ENCODE measurements around the gene MTURN.
A peak's percentile ranks its signal among the peaks of the same experiment; 100 is the strongest.

Gene MTURN

DNA sequence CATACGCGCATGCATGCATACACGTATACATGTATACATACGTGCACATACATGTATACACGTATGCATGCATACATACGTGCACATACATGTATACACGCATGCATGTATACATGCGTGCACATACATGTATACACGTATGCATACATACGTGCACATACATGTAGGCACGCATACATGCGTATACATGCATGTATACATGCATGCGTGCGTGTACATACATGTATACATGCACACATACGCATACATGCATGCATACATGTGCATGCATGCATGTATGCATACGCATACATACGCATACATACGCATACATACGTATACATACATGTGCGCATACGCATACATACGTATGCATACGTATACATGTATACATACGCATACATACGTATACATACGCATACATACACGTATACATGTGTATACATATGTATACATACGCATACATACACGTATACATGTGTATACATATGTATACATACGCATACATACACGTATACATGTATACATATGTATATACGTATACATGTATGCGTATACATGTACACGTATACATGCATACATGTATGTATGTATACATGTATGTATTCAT is 19.0 kb upstream of the MTURN start:
- peaks cover 18% of the 10 kb centered on the region for H3K9me3 Mint-ChIP-seq
- no peak overlapping the region for H3K27ac Mint-ChIP-seq

DNA sequence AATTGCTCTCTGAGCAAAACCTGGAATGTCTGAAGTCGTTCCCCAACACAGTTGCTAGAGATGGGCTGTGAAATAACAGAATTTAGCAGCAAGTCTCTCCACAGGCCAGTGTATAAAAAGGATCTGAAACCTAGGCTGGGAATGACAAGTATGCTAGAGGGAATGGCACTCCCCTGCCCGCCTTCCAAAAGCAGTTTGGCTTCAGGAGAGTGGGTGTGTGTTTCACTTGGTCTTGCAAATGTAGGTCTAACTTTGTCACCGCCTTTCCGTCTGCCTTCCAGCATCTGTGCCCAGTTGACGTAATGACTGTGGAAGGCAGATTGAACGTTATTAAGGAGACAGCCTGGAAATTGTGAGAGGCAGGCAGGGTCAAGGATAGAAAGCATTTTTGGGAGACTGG is 18.0 kb upstream of the MTURN start:
- H3K36me3 Mint-ChIP-seq (ENCODE audit: low read depth): peaks cover 12% of the 10 kb centered on the region
- no peaks in the 10 kb centered on the region for H3K27me3 Mint-ChIP-seq
- no peak for DNase-seq
- H3K9me3 Mint-ChIP-seq: peaks cover 18% of the 10 kb centered on the region
- H3K27ac Mint-ChIP-seq: no peak overlapping the region
- ATAC-seq: no peak
- H3K4me1 Mint-ChIP-seq: peaks cover 3% of the 10 kb centered on the region
- no peak overlapping the region for H3K4me3 Mint-ChIP-seq

More for the DNA sequence above, 19.0 kb upstream of the MTURN start:
- ATAC-seq: no peak
- peaks cover 12% of the 10 kb centered on the region for H3K36me3 Mint-ChIP-seq (ENCODE audit: low read depth)
- H3K4me1 Mint-ChIP-seq: peaks cover 3% of the 10 kb centered on the region
- no peak overlapping the region for H3K4me3 Mint-ChIP-seq
- no peak for DNase-seq
- no peaks in the 10 kb centered on the region for H3K27me3 Mint-ChIP-seq

DNA sequence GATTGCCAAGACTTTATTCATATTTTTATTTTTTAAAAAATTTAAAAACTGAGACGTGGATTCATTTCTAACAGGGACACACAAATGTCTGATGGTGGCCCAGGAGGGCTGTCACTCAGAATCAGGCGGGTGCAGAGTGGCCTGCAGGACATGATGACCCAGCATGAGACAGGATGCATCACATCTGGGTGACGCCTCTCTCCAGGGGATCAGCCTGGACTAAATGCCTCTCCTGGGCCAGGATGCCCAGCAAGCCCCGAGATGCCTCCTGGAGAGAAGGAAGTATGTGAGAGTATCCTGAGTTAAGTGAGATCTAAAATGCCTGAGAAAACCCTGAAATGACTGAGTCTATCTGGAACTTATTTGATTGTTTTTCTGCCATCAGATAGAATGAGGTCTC is 16.9 kb upstream of the MTURN start:
- Mint-ChIP-seq H3K36me3 (ENCODE audit: low read depth) (peaks cover 6% of the 10 kb centered on the region), H3K27ac (no peak overlapping the region), H3K4me3 (no peak overlapping the region), H3K27me3 (no peaks in the 10 kb centered on the region), H3K9me3 (peaks cover 9% of the 10 kb centered on the region), H3K4me1 (peaks cover 3% of the 10 kb centered on the region)
- no peak for ATAC-seq
- no peak for DNase-seq

DNA sequence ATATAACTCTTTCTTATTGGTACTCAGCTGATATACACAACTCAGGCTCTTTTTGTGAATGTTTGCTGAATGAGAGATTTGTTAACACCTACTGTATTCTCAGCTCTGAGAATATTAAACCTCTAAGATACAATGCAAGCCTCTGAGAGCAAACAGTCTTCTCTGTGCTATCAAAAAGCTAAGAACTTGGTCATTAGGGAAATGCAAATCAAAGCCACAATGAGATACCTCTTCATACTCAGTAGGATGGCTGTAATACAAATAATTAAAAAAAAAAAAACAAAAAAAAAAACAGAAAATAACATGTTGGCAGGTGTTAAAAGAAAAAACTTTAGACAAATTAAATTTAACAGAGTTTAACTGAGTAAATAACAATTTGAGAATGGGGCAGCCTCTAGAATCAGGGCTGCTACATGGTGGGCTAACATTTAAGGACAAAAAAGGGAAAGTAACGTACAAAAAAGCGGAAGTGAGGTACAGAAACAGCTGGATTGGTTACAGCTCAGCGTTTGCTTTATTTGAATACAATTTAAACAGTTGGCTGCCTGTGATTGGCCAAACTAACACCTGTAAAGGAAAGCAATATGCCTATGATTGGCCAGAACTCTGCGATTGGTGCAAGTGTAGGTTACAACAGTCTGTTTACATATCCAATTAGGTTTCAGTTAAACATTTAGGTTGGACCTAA is 14.8 kb upstream of the MTURN start:
- ATAC-seq: no peak
- peaks cover under 1% of the 10 kb centered on the region for H3K4me1 Mint-ChIP-seq
- no peaks in the 10 kb centered on the region for H3K36me3 Mint-ChIP-seq (ENCODE audit: low read depth)
- DNase-seq: no peak
- no peak overlapping the region for H3K4me3 Mint-ChIP-seq
- H3K9me3 Mint-ChIP-seq: no peaks in the 10 kb centered on the region
- H3K27ac Mint-ChIP-seq: no peak overlapping the region
- H3K27me3 Mint-ChIP-seq: no peaks in the 10 kb centered on the region

DNA sequence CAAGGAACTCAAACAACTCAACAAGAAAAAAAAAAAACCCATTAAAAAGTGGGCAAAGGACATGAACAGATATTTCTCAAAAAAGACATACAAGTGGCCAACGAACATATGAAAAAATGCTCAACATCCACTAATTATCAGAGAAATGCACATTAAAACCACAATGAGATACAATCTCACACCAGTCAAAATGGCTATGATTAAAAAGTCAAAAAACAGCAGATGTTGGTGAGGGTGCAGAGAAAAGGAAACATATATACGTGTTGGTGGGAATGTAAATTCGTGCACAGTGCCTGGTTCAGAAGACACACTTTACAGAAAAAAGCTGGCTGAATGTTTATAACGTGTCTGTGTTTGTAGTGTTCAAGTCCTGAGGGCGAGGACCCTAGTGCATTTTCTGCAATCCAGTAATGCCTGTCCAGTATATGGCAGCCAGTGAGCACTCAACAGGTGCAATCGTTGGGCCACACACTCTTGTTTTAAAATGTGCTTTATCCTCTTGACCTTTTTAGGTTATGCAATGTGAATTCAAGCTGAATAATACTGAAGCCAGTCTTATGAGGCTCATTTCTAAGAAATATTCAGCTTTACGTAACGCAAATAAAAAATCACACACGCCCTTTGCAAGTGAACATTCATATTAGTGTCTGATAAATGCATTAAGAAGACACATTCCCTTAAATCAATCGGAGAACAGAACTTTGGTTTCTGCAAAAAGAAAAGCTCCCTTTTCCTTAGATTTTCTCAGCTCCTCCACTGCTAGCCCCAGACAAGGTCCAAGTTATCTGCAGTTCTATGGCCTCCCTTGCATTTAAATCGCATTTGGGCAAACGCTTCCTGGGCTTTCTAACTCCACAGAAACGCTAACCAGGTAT is 813 bp upstream of the MTURN start:
- H3K9me3 Mint-ChIP-seq: no peaks in the 10 kb centered on the region
- DNase-seq: no peak
- peaks cover 2% of the 10 kb centered on the region for H3K36me3 Mint-ChIP-seq (ENCODE audit: low read depth)
- peak overlapping the region; percentile 74 for H3K4me3 Mint-ChIP-seq
- no peak for ATAC-seq
- no peak overlapping the region for H3K27ac Mint-ChIP-seq
- H3K4me1 Mint-ChIP-seq: peaks cover 8% of the 10 kb centered on the region
- H3K27me3 Mint-ChIP-seq: peaks cover 17% of the 10 kb centered on the region

DNA sequence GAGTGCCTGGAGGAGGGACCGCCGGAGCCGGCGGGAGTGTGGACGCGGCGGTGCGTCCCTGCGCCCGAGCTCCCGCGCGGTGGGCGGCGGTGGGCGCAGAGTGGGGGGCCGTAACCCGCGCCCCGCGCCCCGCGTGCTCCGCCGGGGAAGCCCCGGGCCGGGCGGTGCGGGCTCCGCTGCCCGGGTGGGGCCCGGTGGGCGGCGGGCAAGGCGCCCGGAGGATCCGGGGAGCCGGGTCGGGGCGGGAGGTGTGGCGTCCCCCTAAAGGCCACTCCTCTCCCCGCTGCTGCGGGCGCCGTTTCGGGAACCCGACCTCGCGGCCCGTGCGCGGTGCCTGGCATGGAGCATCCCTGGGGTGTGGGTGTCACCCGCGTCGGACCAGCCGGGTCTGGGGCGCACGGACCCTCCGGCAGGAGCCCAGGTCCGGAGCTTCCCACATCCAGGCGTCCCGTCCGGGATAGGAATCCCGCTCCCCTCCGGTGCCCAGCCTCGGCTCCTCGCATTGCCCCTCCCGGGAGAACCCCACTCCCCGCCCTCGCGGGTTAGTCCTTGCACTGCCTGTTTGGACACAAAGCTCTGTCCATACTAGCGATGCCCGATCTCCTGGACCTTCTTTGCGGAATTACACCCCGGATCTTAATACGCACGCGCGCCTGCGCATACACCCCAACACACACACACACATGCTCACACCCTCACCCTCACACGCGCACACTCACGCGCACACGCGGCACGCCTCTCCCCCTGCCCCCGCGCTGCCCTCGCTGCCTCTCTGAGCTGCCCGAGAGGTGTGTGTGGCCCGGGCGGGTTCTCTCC is 723 bp downstream of the MTURN start:
- H3K9me3 Mint-ChIP-seq: no peaks in the 10 kb centered on the region
- H3K4me3 Mint-ChIP-seq: peak overlapping the region; percentile 85
- H3K4me1 Mint-ChIP-seq: peaks cover 8% of the 10 kb centered on the region
- DNase-seq (peak; percentile 49), ATAC-seq (peak; percentile 56)
- no peaks in the 10 kb centered on the region for H3K36me3 Mint-ChIP-seq (ENCODE audit: low read depth)
- H3K27me3 Mint-ChIP-seq: peaks cover 17% of the 10 kb centered on the region
- peak overlapping the region; percentile 67 for H3K27ac Mint-ChIP-seq

DNA sequence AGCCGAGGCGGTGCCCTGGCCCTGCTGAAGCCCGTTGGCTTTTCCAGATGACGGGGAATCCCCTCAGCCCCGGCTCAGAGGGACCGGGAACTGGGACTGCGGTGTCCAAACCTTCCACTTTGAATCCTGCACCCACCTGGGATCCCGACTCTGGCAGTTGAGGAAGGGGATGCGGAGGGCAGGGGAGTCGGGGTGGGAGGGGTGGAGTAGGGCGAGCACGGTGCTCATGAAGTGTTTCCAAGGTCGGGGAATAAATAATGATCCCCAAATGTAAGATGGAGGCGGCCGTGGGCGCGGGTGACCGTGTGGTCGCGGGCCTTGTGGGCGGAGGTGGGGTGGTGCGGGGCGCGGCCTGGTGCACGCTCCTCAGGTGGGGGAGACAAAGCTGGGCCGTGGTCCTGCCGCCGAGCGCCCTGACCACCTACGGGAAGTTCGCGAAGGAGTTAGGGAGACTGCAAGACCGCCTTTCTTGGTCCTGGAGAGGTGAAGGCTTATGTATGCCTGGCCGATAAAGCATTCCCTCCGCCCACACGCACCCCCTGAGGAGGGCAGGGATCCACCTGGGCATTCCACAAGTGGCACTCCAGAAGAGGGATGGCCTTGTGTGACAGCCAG is 1.4 kb downstream of the MTURN start:
- no peak for ATAC-seq
- Mint-ChIP-seq H3K9me3 (no peaks in the 10 kb centered on the region), H3K27me3 (peaks cover 13% of the 10 kb centered on the region), H3K4me3 (peak overlapping the region; percentile 85), H3K4me1 (peaks cover 8% of the 10 kb centered on the region), H3K27ac (peak overlapping the region; percentile 67), H3K36me3 (ENCODE audit: low read depth) (no peaks in the 10 kb centered on the region)
- no peak for DNase-seq

DNA sequence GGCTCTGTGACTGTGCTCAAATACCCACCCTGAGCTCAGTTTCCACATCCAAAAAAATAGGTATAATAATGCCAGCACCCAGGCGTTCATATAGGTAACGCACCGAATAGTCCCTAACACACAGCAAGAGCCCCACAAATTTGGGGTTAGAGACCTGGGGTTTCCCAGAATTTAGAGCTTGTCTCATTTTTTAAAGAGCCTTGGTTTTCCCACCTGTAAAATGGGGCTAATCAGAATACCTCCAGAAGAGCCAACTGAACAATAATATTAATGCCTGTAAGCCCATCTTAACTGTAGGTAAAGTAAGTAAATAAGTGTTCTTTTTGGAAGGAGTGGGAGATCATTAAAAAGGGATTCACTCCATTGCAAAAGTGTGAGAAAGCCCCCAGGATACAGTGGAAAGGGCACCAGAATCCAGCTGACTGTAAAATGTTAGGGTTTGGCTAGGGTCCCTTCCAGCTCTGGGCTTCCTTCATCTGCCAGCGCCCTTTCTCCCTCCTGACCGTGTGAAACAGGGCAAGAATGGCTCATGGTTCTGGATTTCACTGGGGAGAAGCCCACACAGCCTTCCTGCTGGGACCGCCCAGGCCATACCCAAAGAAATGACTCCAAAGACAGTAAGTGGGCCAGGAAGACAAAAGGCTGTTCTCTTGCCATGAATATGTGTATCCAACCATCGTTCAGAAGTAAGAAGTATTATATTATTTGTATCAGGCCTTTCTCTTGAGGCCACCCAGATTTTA is 2.1 kb downstream of the MTURN start:
- DNase-seq (no peak), ATAC-seq (no peak)
- no peak overlapping the region for H3K27ac Mint-ChIP-seq
- H3K9me3 Mint-ChIP-seq: no peaks in the 10 kb centered on the region
- peak overlapping the region; percentile 34 for H3K4me3 Mint-ChIP-seq
- H3K36me3 Mint-ChIP-seq (ENCODE audit: low read depth): no peaks in the 10 kb centered on the region
- peaks cover 8% of the 10 kb centered on the region for H3K4me1 Mint-ChIP-seq
- H3K27me3 Mint-ChIP-seq: peaks cover 13% of the 10 kb centered on the region

DNA sequence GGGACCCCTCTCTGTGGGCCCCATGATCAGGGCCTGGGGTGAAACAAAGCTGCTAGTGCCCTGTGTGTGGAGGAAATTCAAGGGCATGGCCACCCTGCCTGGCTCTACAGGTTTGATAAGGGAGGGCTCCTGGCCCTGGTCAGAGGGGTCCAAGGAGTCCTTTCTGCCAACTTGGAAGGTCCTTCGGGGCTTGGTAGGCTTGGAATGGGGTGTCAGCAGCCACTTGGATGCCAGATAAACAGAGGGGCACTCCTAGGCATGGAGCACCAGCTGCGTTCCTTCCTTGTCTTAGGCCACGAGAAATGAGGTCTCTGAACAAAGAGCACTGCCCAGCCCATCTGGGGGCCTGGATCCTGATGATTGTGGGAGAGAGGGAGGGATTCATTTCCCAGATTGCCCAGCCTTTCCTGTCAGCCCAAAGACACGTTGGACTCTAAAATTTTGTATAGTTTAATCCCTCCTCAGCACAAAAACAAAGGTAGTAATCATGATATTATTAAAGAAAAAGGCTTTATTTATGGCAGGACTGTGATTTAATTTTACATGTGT is 5.1 kb downstream of the MTURN start:
- no peaks in the 10 kb centered on the region for H3K27me3 Mint-ChIP-seq
- H3K9me3 Mint-ChIP-seq: no peaks in the 10 kb centered on the region
- DNase-seq (no peak), ATAC-seq (no peak)
- H3K36me3 Mint-ChIP-seq (ENCODE audit: low read depth): no peaks in the 10 kb centered on the region
- no peak overlapping the region for H3K27ac Mint-ChIP-seq
- no peak overlapping the region for H3K4me3 Mint-ChIP-seq
- H3K4me1 Mint-ChIP-seq: peaks cover 12% of the 10 kb centered on the region

DNA sequence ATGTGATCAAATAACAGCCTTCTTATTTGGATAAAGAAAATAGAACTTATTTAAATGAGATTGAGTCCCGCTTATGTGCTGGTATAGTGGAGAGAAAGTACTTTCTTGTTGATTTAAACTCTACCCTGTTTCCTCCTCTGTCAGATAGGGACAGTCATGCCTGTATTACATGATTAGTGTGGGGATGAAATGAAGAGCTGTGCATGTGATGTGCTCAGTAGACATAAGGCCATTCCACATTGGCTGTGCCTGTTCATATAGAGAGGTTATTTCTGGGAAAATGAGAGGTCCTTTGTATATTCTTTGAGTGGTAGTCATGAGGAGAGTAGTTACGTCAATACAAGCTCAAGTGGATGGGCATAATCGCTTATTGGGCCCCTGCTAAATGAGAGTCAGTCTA is 5.7 kb downstream of the MTURN start:
- no peak for ATAC-seq
- H3K4me3 Mint-ChIP-seq: no peak overlapping the region
- peaks cover 12% of the 10 kb centered on the region for H3K4me1 Mint-ChIP-seq

DNA sequence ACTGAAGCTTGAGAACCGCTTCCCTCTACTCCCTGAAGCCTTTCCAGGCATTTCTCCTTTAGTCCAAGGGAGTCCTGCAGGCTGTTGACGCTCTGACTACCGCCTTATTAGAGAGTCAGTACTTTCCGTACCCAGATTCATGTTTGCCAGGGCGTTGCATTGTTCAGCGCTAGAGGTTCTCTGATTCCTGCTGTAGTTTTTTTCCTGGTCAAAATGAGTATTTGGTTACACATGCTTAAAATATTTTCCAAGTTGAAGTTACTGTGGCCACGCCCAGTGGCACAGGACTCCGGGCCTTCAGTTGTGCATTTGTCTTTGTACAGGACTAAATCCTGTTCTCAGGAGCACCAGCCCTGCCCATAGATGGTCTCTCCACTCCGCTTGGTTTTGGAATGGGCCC is 7.9 kb downstream of the MTURN start:
- DNase-seq: no peak
- no peaks in the 10 kb centered on the region for H3K27me3 Mint-ChIP-seq
- ATAC-seq: no peak
- H3K4me1 Mint-ChIP-seq: peaks cover 12% of the 10 kb centered on the region
- H3K27ac Mint-ChIP-seq: no peak overlapping the region
- H3K9me3 Mint-ChIP-seq: no peaks in the 10 kb centered on the region
- H3K36me3 Mint-ChIP-seq (ENCODE audit: low read depth): no peaks in the 10 kb centered on the region
- no peak overlapping the region for H3K4me3 Mint-ChIP-seq

More for the DNA sequence above, 5.7 kb downstream of the MTURN start:
- Mint-ChIP-seq H3K36me3 (ENCODE audit: low read depth) (no peaks in the 10 kb centered on the region), H3K9me3 (no peaks in the 10 kb centered on the region), H3K27ac (no peak overlapping the region), H3K27me3 (no peaks in the 10 kb centered on the region)
- no peak for DNase-seq

DNA sequence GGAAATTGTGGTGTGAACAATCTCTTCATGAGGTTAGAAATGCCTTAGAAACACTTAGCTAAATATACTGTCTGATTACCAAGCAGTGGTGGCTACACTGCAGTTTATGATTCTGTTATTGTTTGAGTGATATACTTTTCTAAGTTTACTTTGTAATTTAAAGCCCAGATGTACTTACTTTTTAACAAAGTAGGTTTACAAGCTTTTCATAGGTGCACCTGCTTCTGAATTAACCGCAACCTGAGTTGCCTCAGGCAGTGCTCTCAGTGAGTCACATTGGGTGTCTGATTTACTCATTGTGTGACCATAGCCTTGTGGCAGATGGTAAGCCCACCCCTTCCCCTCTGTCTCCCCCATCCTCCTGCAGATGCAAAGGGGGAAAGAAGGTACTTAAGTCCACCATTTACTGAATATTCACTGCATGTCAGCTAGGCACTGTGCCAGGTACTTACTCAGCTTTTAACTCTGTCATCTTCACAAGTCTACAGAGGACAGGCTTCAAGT is 9.0 kb downstream of the MTURN start:
- Mint-ChIP-seq H3K9me3 (no peaks in the 10 kb centered on the region), H3K4me1 (peaks cover 12% of the 10 kb centered on the region), H3K36me3 (ENCODE audit: low read depth) (no peaks in the 10 kb centered on the region), H3K27me3 (no peaks in the 10 kb centered on the region), H3K27ac (no peak overlapping the region), H3K4me3 (no peak overlapping the region)
- DNase-seq (peak; percentile 18), ATAC-seq (peak; percentile 73)

DNA sequence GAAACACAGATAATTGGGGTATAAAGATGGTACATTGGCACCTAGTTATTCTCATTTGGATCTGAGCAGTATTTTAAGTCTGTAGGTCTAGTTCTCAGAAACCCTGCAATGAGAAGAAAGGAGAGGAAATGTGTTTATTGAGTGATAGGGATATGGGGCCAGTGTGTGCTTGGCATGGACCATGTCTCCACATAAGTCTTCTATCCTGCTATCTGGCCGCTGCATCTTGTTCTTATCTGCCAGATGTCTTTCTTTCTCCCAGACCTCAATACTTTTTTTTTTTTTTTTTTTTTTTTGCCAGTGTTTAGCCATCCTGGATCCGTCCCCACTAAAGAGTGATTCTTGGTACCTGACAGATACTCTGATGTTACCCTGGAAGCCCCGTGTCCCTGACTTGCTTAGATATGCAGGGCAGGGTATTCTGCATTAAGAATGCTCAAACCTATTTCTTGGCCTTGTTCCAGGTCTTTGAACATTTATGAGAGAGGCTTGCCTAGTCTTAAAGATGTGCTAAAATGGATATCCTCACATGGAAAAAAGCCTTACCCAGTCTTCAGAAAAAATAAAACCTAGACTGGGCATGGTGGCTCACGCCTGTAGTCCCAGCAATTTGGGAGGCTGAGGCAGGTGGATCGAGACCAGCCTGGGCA is 10.0 kb downstream of the MTURN start:
- H3K27me3 Mint-ChIP-seq: no peaks in the 10 kb centered on the region
- DNase-seq (no peak), ATAC-seq (no peak)
- no peak overlapping the region for H3K27ac Mint-ChIP-seq
- no peaks in the 10 kb centered on the region for H3K9me3 Mint-ChIP-seq
- H3K36me3 Mint-ChIP-seq (ENCODE audit: low read depth): no peaks in the 10 kb centered on the region
- H3K4me3 Mint-ChIP-seq: no peak overlapping the region
- peaks cover 12% of the 10 kb centered on the region for H3K4me1 Mint-ChIP-seq

Data from activated naive CD8-positive, alpha-beta T cell treated with anti-CD3 and anti-CD28 coated beads, Interleukin-2, amount 50 U/mL, for 24 hours (primary cell).